PC-3 (cell line): Measurements from ENCODE around the gene PXK. TPM values are rescaled to one million over a fixed set of nuclear protein-coding genes. Genes with fewer than 3 reads are reported as not detected.
"Not testable (repeated sequence)": the region's sequence is repeated elsewhere in the genome, so short reads cannot be mapped to it uniquely, and the experiment has no call there.

Experiments
- ATAC-seq: fragments of 200-7000 bp; cut with Tn5 transposase; 2 replicates; pipeline ENCODE4 v1.9.1; 2020; ENCODE audit warnings: mild to moderate bottlenecking, moderate library complexity
- BruUV-seq: library from RNA; stranded (reverse); fragments of 400-500 nt; replicated peaks from 2 replicates; lab custom pipeline; 2021; lab: Mats Ljungman, UMichigan
- CTCF ChIA-PET: fragments of 300-600 bp; sonication (Branson Sonifier 250); formaldehyde crosslinking; loops from one replicate; lab custom pipeline; 2022; ENCODE audit warnings: antibody characterized with exemption; lab: Charles Lee
- POLR2A ChIA-PET: fragments of 300-600 bp; sonication (Branson Sonifier 250); formaldehyde crosslinking; loops from one replicate; lab custom pipeline; 2022; ENCODE audit warnings: antibody characterized with exemption; ENCODE audit not compliant: unreplicated experiment; lab: Charles Lee
- DNase-seq: peaks from one replicate; pipeline ENCODE4 v3.0.0-alpha.2; 2015
- H2AFZ ChIP-seq: fragments of 300-600 bp; sonication (generic); 2 replicates; pipeline ENCODE4 v1.6.0; 2016; ENCODE audit warnings: antibody characterized with exemption, low read length
- H3F3A ChIP-seq: fragments of 300-600 bp; sonication (generic); one replicate; pipeline ENCODE4 v1.6.0; 2017; ENCODE audit warnings: antibody characterized with exemption, low read length, control low read depth, mild to moderate bottlenecking; ENCODE audit not compliant: unreplicated experiment
- H3K27ac ChIP-seq: fragments of 300-600 bp; sonication (generic); 2 replicates; pipeline ENCODE4 v1.5.1; 2016; ENCODE audit warnings: mild to moderate bottlenecking, low read length
- H3K27me3 ChIP-seq: fragments of 300-600 bp; sonication (generic); 2 replicates; pipeline ENCODE4 v1.6.1; 2016; ENCODE audit warnings: low read length, mixed read lengths
- H3K36me3 ChIP-seq: fragments of 300-600 bp; sonication (generic); 2 replicates; pipeline ENCODE4 v1.6.1; 2016; ENCODE audit warnings: low read depth, mixed run types, low read length, mixed read lengths
- H3K4me1 ChIP-seq: fragments of 300-600 bp; sonication (generic); 2 replicates; pipeline ENCODE4 v1.5.1; 2016; ENCODE audit warnings: low read length; ENCODE audit not compliant: insufficient read depth
- H3K4me2 ChIP-seq: fragments of 300-600 bp; sonication (generic); 2 replicates; pipeline ENCODE4 v1.6.0; 2016; ENCODE audit warnings: low read length
- H3K4me3 ChIP-seq: fragments of 300-600 bp; sonication (generic); 2 replicates; pipeline ENCODE4 v1.5.1; 2016; ENCODE audit warnings: mild to moderate bottlenecking, low read length, mixed read lengths
- H3K79me2 ChIP-seq: fragments of 300-600 bp; sonication (generic); 2 replicates; pipeline ENCODE4 v1.6.1; 2017; ENCODE audit warnings: low read length, mixed read lengths
- H3K9ac ChIP-seq: fragments of 300-600 bp; sonication (generic); 2 replicates; pipeline ENCODE4 v1.6.0; 2016; ENCODE audit warnings: mild to moderate bottlenecking, low read length
- H3K9me2 ChIP-seq: fragments of 300-600 bp; sonication (generic); replicated peaks from 2 replicates; pipeline ENCODE4 v1.6.1; 2016; ENCODE audit warnings: mixed run types, low read length, mixed read lengths
- H3K9me3 ChIP-seq: fragments of 300-600 bp; sonication (generic); 2 replicates; pipeline ENCODE4 v1.6.1; 2016; ENCODE audit warnings: low read length, mixed read lengths
- H4K20me1 ChIP-seq: fragments of 300-600 bp; sonication (generic); 2 replicates; pipeline ENCODE4 v1.6.1; 2016; ENCODE audit warnings: low read length, mixed read lengths
- EZH2 ChIP-seq: fragments of 300-600 bp; sonication (generic); IDR thresholded peaks from one replicate; pipeline ENCODE4 v1.6.1; 2017; ENCODE audit warnings: antibody characterized with exemption, mild to moderate bottlenecking, low read length; ENCODE audit not compliant: unreplicated experiment
- EZH2phosphoT487 ChIP-seq: fragments of 300-600 bp; sonication (generic); IDR thresholded peaks from 2 replicates; pipeline ENCODE4 v1.6.1; 2018; ENCODE audit warnings: mild to moderate bottlenecking, antibody characterized with exemption, low read length, borderline replicate concordance
- intact Hi-C: fragments of 100-400 bp; cut with micrococcal nuclease; formaldehyde crosslinking; loops from 2 replicates; pipeline ENCODE4 v1.9.0; 2023
- total RNA-seq: library from RNA; depleted of rRNA; stranded (reverse); fragments of >200 nt; gene quantifications from 2 replicates; pipeline ENCODE4 v1.2.3, GENCODE V29; 2014
- TF ChIP-seq, protein P1 (sequence below): fragments of 300-600 bp; sonication (generic); conservative IDR thresholded peaks from 2 replicates; pipeline ENCODE4 v1.5.1; 2017; ENCODE audit warnings: antibody characterized with exemption, low read depth, mild to moderate bottlenecking, low read length

The PXK gene
- total RNA-seq, 1 experiment from 2014 or later: 14.5 TPM

DNA sequence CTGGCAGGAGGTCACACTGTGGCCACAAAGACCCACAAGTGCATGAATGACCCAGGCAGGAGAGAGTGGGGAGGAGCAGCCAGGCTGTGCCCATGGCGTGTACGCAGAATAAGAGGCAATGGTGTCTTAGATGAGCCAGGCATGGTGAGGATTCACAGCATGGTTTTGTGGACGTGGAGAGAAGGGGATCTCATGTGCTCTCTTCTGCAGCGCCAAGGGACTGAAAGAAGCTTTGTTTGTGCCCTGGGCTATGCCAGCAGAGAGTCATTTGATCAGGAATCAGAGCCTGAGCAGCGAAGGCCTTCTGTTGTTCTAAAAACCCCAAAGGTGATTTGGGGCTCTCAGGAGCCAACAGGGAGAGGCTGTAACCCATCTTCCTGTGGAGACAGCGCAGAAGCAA lies 45.3 kb upstream of the PXK start:
- no peaks in the 10 kb centered on the region for H3F3A ChIP-seq
- H3K36me3 ChIP-seq: 0 out of 2 replicates have a peak, but pooled peaks cover 2% of the 10 kb centered on the region
- ChIA-PET POLR2A (no interaction called here), CTCF (interaction anchor here (0.5 kb wide), 1 partner anchor 91 kb away, joined by 4 read pairs; no protein-coding TSS in a partner anchor)
- H3K9me2 ChIP-seq: no peaks in the 10 kb centered on the region
- no TSS peak for BruUV-seq
- ATAC-seq (no peak), DNase-seq (no peak)
- no peak overlapping the region for H3K27ac ChIP-seq
- H3K4me2 ChIP-seq: no peak overlapping the region
- H2AFZ ChIP-seq: no peak overlapping the region
- no peaks in the 10 kb centered on the region for H3K9me3 ChIP-seq
- H4K20me1 ChIP-seq: no peaks in the 10 kb centered on the region
- no peak overlapping the region for H3K4me3 ChIP-seq
- H3K79me2 ChIP-seq: no peaks in the 10 kb centered on the region
- no peaks in the 10 kb centered on the region for H3K4me1 ChIP-seq
- no peak overlapping the region for H3K9ac ChIP-seq
- intact Hi-C loops: no loop called here
- no peaks in the 10 kb centered on the region for H3K27me3 ChIP-seq
- TF ChIP-seq EZH2 (no peak), EZH2phosphoT487 (no peak)
- TF ChIP-seq, protein P1, sequence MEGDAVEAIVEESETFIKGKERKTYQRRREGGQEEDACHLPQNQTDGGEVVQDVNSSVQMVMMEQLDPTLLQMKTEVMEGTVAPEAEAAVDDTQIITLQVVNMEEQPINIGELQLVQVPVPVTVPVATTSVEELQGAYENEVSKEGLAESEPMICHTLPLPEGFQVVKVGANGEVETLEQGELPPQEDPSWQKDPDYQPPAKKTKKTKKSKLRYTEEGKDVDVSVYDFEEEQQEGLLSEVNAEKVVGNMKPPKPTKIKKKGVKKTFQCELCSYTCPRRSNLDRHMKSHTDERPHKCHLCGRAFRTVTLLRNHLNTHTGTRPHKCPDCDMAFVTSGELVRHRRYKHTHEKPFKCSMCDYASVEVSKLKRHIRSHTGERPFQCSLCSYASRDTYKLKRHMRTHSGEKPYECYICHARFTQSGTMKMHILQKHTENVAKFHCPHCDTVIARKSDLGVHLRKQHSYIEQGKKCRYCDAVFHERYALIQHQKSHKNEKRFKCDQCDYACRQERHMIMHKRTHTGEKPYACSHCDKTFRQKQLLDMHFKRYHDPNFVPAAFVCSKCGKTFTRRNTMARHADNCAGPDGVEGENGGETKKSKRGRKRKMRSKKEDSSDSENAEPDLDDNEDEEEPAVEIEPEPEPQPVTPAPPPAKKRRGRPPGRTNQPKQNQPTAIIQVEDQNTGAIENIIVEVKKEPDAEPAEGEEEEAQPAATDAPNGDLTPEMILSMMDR: no peak

DNA sequence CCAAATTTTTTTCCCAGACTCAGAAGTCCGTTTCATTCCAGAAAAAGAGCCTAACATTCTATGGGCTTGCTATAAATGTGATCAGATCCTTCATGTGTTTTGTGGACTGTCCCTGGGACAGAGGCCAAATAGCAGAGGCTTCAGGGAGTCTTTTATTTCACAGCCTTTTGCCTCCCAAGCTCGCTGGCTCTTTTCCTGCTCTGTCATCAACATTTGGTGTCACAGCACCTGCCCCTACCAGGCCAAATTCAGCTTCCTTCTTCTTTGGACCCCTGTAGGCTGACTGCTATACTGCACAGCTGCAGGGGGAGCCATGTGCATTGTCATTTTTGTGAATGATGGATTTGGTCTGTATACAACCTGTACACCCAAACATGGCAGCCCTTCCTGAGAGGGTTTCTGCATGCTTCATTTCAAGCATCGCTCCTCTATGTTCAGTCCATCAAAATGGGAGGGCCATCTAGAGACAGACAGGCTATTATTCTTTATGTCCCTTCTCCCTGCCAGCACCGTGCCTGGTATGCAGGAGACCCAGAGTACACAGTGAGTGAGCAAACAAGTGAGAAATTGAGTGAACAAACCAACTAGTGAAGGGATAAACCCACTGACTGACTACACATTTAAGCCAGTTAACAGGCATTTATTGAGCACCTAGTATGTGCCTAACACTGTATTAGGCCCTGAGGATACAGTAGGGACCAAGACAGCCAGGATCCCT lies 44.5 kb upstream of the PXK start:
- no peak overlapping the region for H2AFZ ChIP-seq
- H3K27me3 ChIP-seq: no peaks in the 10 kb centered on the region
- H4K20me1 ChIP-seq: no peaks in the 10 kb centered on the region
- TF ChIP-seq EZH2: no peak
- TF ChIP-seq, protein P1: peak; percentile 45; the same call in 1 of the 2 replicates
- H3F3A ChIP-seq: no peaks in the 10 kb centered on the region
- ChIA-PET CTCF (interaction anchor here (0.5 kb wide), 1 partner anchor 92 kb away, joined by 4 read pairs; no protein-coding TSS in a partner anchor), POLR2A (no interaction called here)
- H3K79me2 ChIP-seq: no peaks in the 10 kb centered on the region
- BruUV-seq: no TSS peak
- H3K4me2 ChIP-seq: no peak overlapping the region
- no peaks in the 10 kb centered on the region for H3K9me2 ChIP-seq
- H3K4me3 ChIP-seq: no peak overlapping the region
- H3K4me1 ChIP-seq: no peaks in the 10 kb centered on the region
- intact Hi-C loops: no loop called here
- no peak overlapping the region for H3K27ac ChIP-seq
- no peak overlapping the region for H3K9ac ChIP-seq
- ATAC-seq (peak; percentile 38; the same call in 1 of the 2 replicates), DNase-seq (no peak)
- H3K9me3 ChIP-seq: no peaks in the 10 kb centered on the region
- H3K36me3 ChIP-seq: 0 out of 2 replicates have a peak, but pooled peaks cover 2% of the 10 kb centered on the region

DNA sequence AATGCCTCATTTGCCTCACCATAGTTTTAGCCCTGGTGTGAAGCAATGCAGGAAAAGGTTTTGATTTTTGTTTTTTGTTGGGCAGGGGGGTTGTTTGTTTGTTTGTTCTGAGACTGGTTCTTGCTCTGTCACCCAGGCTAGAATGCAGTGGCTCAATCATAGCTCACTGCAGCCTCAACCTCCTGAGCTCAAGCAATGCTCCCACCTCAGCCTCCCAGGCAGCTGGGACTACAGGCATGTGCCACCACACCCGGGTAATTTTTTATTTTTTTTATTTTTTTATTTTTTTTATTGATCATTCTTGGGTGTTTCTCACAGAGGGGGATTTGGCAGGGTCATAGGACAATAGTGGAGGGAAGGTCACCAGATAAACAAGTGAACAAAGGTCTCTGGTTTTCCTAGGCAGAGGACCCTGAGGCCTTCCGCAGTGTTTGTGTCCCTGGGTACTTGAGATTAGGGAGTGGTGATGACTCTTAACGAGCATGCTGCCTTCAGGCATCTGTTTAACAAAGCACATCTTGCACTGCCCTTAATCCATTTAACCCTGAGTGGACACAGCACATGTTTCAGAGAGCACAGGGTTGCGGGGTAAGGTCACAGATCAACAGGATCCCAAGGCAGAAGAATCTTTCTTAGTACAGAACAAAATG lies 43.6 kb upstream of the PXK start:
- intact Hi-C loops, BruUV-seq, CTCF ChIA-PET, H3K4me1 ChIP-seq, DNase-seq, POLR2A ChIA-PET, H3K79me2 ChIP-seq, H3F3A ChIP-seq, H3K36me3 ChIP-seq, H3K27ac ChIP-seq, ATAC-seq, H3K9me3 ChIP-seq, H3K27me3 ChIP-seq, H3K9me2 ChIP-seq, H4K20me1 ChIP-seq, H3K4me2 ChIP-seq, H3K9ac ChIP-seq, H3K4me3 ChIP-seq, H2AFZ ChIP-seq: not testable (repeated sequence)

DNA sequence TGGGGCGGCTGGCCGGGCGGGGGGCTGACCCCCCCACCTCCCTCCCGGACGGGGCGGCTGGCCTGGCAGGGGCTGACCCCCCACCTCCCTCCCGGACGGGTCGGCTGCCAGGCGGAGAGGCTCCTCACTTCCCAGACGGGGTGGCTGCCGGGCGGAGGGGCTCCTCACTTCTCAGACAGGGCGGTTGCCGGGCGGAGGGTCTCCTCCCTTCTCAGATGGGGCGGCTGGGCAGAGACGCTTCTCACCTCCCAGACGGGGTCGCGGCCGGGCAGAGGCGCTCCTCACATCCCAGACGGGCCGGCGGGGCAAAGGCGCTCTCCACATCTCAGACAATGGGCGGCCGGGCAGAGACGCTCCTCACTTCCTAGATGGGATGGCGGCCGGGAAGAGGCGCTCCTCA lies 42.2 kb upstream of the PXK start:
- ATAC-seq, H3K9ac ChIP-seq, H3K4me3 ChIP-seq, H3K9me2 ChIP-seq, H4K20me1 ChIP-seq, H3K9me3 ChIP-seq, H3K27me3 ChIP-seq, H3K27ac ChIP-seq, intact Hi-C loops, H3K4me2 ChIP-seq, POLR2A ChIA-PET, CTCF ChIA-PET, H3K36me3 ChIP-seq, DNase-seq, H3K4me1 ChIP-seq, BruUV-seq, H2AFZ ChIP-seq, H3K79me2 ChIP-seq, H3F3A ChIP-seq: not testable (repeated sequence)
